Inflammatory macrophage (primary cell): ENCODE measurements around the gene LTA4H.

Experiments used
- DNase-seq, 2 donors: peaks; one replicate each; pipeline ENCODE4 v3.0.0-alpha.2; 2020 to 2022

The LTA4H gene

GRCh38 chr12:96057986-96058553 is 22.7 kb upstream of the LTA4H start:
- DNase-seq, result peak; percentile 47 to 50

- no peak for DNase-seq
Observed at GRCh38 chr12:96056646-96057455, 21.5 kb upstream of the LTA4H start.

GRCh38 chr12:96054244-96054610 is 18.8 kb upstream of the LTA4H start:
- peak; percentile 95 to 97 for DNase-seq

GRCh38 chr12:96053476-96054243 is 18.3 kb upstream of the LTA4H start:
- DNase-seq, result peak in 1 of 2 donors; percentile 21

- DNase-seq, result no peak
Observed at GRCh38 chr12:96051756-96052485, 16.5 kb upstream of the LTA4H start.

- no peak for DNase-seq
Observed at GRCh38 chr12:96050139-96050538, 14.8 kb upstream of the LTA4H start.

GRCh38 chr12:96049101-96049500 is 13.7 kb upstream of the LTA4H start:
- peak in 1 of 2 donors; percentile 39 for DNase-seq

GRCh38 chr12:96048393-96048969 is 13.1 kb upstream of the LTA4H start:
- DNase-seq, result no peak

- peak; percentile 94 to 95 for DNase-seq
Observed at GRCh38 chr12:96047229-96048211, 12.1 kb upstream of the LTA4H start.

GRCh38 chr12:96046543-96047228 is 11.3 kb upstream of the LTA4H start:
- DNase-seq, result no peak

GRCh38 chr12:96045566-96045965 is 10.2 kb upstream of the LTA4H start:
- peak; percentile 85 to 90 for DNase-seq

- peak; percentile 76 to 90 for DNase-seq
Observed at GRCh38 chr12:96044943-96045290, 9.5 kb upstream of the LTA4H start.

- peak; percentile 60 to 67 for DNase-seq
Observed at GRCh38 chr12:96044017-96044942, 8.9 kb upstream of the LTA4H start.

GRCh38 chr12:96041181-96041580 is 5.8 kb upstream of the LTA4H start:
- no peak for DNase-seq

- DNase-seq, result no peak
Observed at GRCh38 chr12:96040305-96041133, 5.1 kb upstream of the LTA4H start.

GRCh38 chr12:96039516-96039915 is 4.1 kb upstream of the LTA4H start:
- peak; percentile 39 to 79 for DNase-seq

- peak in 1 of 2 donors; percentile 34 for DNase-seq
Observed at GRCh38 chr12:96036765-96037455, 1.5 kb upstream of the LTA4H start.
